Mesenchymal stem cell (in vitro differentiated cells and primary cell): ENCODE data around the gene ZC3H12A.
"Not testable (repeated sequence)": the region's sequence is repeated elsewhere in the genome, so short reads cannot be mapped to it uniquely, and the experiment has no call there.

Source experiments
- DNase-seq: peaks from one replicate; pipeline ENCODE4 v3.0.0-alpha.2; 2013
- H2AFZ ChIP-seq: one replicate; pipeline ENCODE4 v1.6.1; 2013; ENCODE audit warnings: low read depth, mild to moderate bottlenecking, control low read depth, inconsistent platforms, low read length, moderate library complexity
- H2AK5ac ChIP-seq: 2 replicates; pipeline ENCODE4 v1.6.1; 2013; ENCODE audit warnings: low read length, moderate library complexity, mild to moderate bottlenecking, inconsistent platforms; ENCODE audit not compliant: severe bottlenecking
- H2BK120ac ChIP-seq: one replicate; pipeline ENCODE4 v1.6.1; 2013; ENCODE audit warnings: low read depth, mild to moderate bottlenecking, inconsistent platforms, low read length, moderate library complexity
- H2BK12ac ChIP-seq, 2 experiments: one replicate each; pipeline ENCODE4 v1.6.1; 2013; ENCODE audit warnings: inconsistent platforms in 2 of 2, low read length in 2 of 2, mild to moderate bottlenecking in 2 of 2, moderate library complexity in 2 of 2, control low read depth in 1 of 2
- H2BK15ac ChIP-seq: one replicate; pipeline ENCODE4 v1.6.1; 2013; ENCODE audit warnings: mild to moderate bottlenecking, low read depth, inconsistent platforms; ENCODE audit not compliant: poor library complexity, severe bottlenecking
- H2BK5ac ChIP-seq: 2 replicates; pipeline ENCODE4 v1.6.1; 2013; ENCODE audit warnings: low read depth, mild to moderate bottlenecking, low read length, control low read depth, inconsistent platforms; ENCODE audit not compliant: poor library complexity, severe bottlenecking
- H3K14ac ChIP-seq, 2 experiments: one replicate each; pipeline ENCODE4 v1.6.1; 2013; ENCODE audit warnings: inconsistent platforms in 2 of 2, low read length in 2 of 2, control low read depth in 1 of 2, mild to moderate bottlenecking in 1 of 2, moderate library complexity in 1 of 2
- H3K18ac ChIP-seq, 2 experiments: one replicate each; pipeline ENCODE4 v1.6.1; 2013; ENCODE audit warnings: inconsistent platforms in 2 of 2, low read length in 2 of 2, control low read depth in 1 of 2, low read depth in 1 of 2, mild to moderate bottlenecking in 1 of 2
- H3K23ac ChIP-seq, 2 experiments: one replicate each; pipeline ENCODE4 v1.6.1; 2013; ENCODE audit warnings: inconsistent platforms in 2 of 2, low read length in 2 of 2, mild to moderate bottlenecking in 2 of 2, moderate library complexity in 2 of 2, control low read depth in 1 of 2
- H3K27ac ChIP-seq: 2 replicates; pipeline ENCODE4 v1.5.1; 2013; ENCODE audit warnings: mild to moderate bottlenecking, moderate library complexity, low read length, control low read depth, inconsistent platforms; ENCODE audit not compliant: poor library complexity, severe bottlenecking
- H3K27me3 ChIP-seq, 2 experiments: 2 replicates each; pipeline versions ENCODE4 v1.6.1 to v1.7.0; 2013; ENCODE audit warnings: low read length in 2 of 2, mild to moderate bottlenecking in 2 of 2, moderate library complexity in 2 of 2, control low read depth in 1 of 2, inconsistent platforms in 1 of 2; ENCODE audit not compliant: control insufficient read depth in 1 of 2, insufficient read depth in 1 of 2
- H3K36me3 ChIP-seq, 2 experiments: 2 replicates each; pipeline versions ENCODE4 v1.6.1 to v1.7.0; 2013; ENCODE audit warnings: low read length in 2 of 2, control low read depth in 1 of 2, inconsistent platforms in 1 of 2, low read depth in 1 of 2, mild to moderate bottlenecking in 1 of 2; ENCODE audit not compliant: insufficient read depth in 2 of 2, control insufficient read depth in 1 of 2
- H3K4ac ChIP-seq, 2 experiments: one replicate each; pipeline ENCODE4 v1.6.1; 2013; ENCODE audit warnings: inconsistent platforms in 2 of 2, low read length in 2 of 2, mild to moderate bottlenecking in 2 of 2, moderate library complexity in 2 of 2, control low read depth in 1 of 2, low read depth in 1 of 2
- H3K4me1 ChIP-seq: 2 replicates; pipeline ENCODE4 v1.6.1; 2013; ENCODE audit warnings: low read depth, low read length, control low read depth; ENCODE audit not compliant: control insufficient read depth, insufficient read depth
- H3K4me2 ChIP-seq: 2 replicates; pipeline ENCODE4 v1.6.1; 2013; ENCODE audit warnings: low read length, mild to moderate bottlenecking, inconsistent platforms; ENCODE audit not compliant: poor library complexity, severe bottlenecking
- H3K4me3 ChIP-seq, 2 experiments: 2 replicates each; pipeline versions ENCODE4 v1.5.1 to v1.7.0; 2013; ENCODE audit warnings: low read length in 2 of 2, mild to moderate bottlenecking in 2 of 2, control low read depth in 1 of 2, low read depth in 1 of 2; ENCODE audit not compliant: insufficient read depth in 1 of 2
- H3K79me1 ChIP-seq: replicated peaks from 2 replicates; pipeline ENCODE4 v1.6.1; 2013; ENCODE audit warnings: mild to moderate bottlenecking, control low read depth, low read length, inconsistent platforms; ENCODE audit not compliant: poor library complexity, severe bottlenecking
- H3K9ac ChIP-seq: 2 replicates; pipeline ENCODE4 v1.7.0; 2013; ENCODE audit warnings: mild to moderate bottlenecking, low read length, moderate library complexity
- H3K9me3 ChIP-seq: 2 replicates; pipeline ENCODE4 v1.7.0; 2013; ENCODE audit warnings: mild to moderate bottlenecking, low read length; ENCODE audit not compliant: control insufficient read depth
- H4K8ac ChIP-seq: one replicate; pipeline ENCODE4 v1.6.1; 2013; ENCODE audit warnings: inconsistent platforms, mild to moderate bottlenecking, low read length, moderate library complexity
- H4K91ac ChIP-seq: one replicate; pipeline ENCODE4 v1.6.1; 2013; ENCODE audit warnings: mild to moderate bottlenecking, low read length, inconsistent platforms
- WGBS: methylation state at CpG from one replicate; pipeline ENCODE4 v1.1.7; 2013; ENCODE audit warnings: mixed read lengths; 5-methylcytosine and 5-hydroxymethylcytosine counted together

ZC3H12A gene

DNA sequence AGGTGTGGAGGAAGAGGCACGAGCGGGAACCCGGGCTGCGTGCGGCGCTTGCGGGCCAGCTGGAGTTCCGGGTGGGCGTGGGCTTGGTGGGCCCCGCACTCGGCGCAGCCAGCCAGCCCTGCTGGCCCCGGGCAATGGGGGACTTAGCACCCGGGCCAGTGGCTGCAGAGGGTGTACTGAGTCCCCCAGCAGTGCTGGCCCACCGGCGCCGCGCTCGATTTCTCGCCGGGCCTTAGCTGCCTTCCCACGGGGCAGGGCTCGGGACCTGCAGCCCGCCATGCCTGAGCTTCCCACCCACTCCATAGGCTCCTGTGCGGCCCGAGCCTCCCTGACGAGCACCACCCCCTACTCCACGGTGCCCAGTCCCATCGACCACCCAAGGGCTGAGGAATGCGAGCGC, 43.9 kb downstream of the ZC3H12A start:
- H3K27me3 ChIP-seq, H3K4ac ChIP-seq, H2BK5ac ChIP-seq, H2BK12ac ChIP-seq, H3K18ac ChIP-seq, H3K9me3 ChIP-seq, H2BK15ac ChIP-seq, H3K4me1 ChIP-seq, H2AK5ac ChIP-seq, H3K9ac ChIP-seq, H2AFZ ChIP-seq, H3K36me3 ChIP-seq, H3K14ac ChIP-seq, H4K91ac ChIP-seq, H3K27ac ChIP-seq, H4K8ac ChIP-seq, H2BK120ac ChIP-seq, H3K4me3 ChIP-seq, H3K23ac ChIP-seq, H3K4me2 ChIP-seq, DNase-seq, H3K79me1 ChIP-seq: not testable (repeated sequence)
- no CpG with 5 or more reads among the region's 31 CpGs for WGBS

DNA sequence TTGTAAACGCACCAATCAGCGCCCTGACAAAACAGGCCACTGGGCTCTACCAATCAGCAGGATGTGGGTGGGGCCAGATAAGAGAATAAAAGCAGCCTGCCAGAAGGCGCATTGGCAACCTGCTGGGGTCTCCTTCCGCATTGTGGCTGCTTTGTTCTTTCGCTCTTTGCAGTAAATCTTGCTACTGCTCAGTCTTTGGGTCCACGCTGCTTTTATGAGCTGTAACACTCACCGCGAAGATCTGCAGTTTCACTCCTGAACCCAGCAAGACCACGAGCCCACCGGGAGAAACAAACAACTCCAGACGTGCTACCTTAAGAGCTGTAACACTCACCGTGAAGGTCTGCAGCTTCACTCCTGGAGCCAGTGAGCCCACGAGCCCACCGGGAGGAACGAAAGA, 44.5 kb downstream of the ZC3H12A start:
- not testable (repeated sequence) for H2AK5ac ChIP-seq, H3K9ac ChIP-seq

DNA sequence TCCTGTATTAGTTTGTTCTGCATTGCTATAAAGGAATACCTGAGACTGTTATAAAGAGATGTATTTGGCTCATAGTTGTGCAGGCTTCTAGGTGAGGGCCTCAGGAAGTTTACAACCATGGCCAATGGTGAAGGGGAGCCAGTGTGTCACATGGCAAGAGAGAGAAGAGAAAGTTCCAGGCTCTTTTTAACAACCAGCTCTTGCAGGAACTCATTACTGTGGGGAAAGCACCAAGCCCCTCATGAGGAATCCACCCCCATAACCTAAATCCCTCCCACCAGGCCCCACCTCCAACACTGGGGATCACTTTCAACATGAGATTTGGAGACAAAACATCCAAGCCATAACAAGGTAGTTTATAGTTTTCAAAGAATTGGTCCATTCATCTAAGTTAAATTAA, 45.2 kb downstream of the ZC3H12A start:
- no peak overlapping the region for H3K9ac ChIP-seq
- H4K8ac ChIP-seq, result no peak overlapping the region
- H2BK15ac ChIP-seq, result no peak overlapping the region
- no peak overlapping the region for H4K91ac ChIP-seq
- H2BK120ac ChIP-seq, result no peak overlapping the region
- H2BK12ac ChIP-seq, result no peak overlapping the region
- H3K79me1 ChIP-seq, result no peaks in the 10 kb centered on the region
- no peak overlapping the region for H3K18ac ChIP-seq
- no peaks in the 10 kb centered on the region for H3K27me3 ChIP-seq
- H3K23ac ChIP-seq, result no peak overlapping the region
- no peak overlapping the region for H3K14ac ChIP-seq
- H3K36me3 ChIP-seq, result no peaks in the 10 kb centered on the region
- no peak overlapping the region for H3K4ac ChIP-seq
- no peak overlapping the region for H2AFZ ChIP-seq
- no peak overlapping the region for H2BK5ac ChIP-seq
- no peak overlapping the region for H3K4me3 ChIP-seq
- no peaks in the 10 kb centered on the region for H3K9me3 ChIP-seq
- no peak overlapping the region for H3K4me2 ChIP-seq
- H3K4me1 ChIP-seq, result no peaks in the 10 kb centered on the region
- no peak overlapping the region for H3K27ac ChIP-seq
- DNase-seq, result no peak
- H2AK5ac ChIP-seq, result no peak overlapping the region

More for the DNA sequence above, 44.5 kb downstream of the ZC3H12A start:
- H3K4me1 ChIP-seq, H3K4me3 ChIP-seq, H2AFZ ChIP-seq, H3K9me3 ChIP-seq, H2BK15ac ChIP-seq, H2BK120ac ChIP-seq, DNase-seq, H3K14ac ChIP-seq, H2BK5ac ChIP-seq, H3K27me3 ChIP-seq, H3K4me2 ChIP-seq, H4K91ac ChIP-seq, H3K79me1 ChIP-seq, H3K36me3 ChIP-seq, H3K4ac ChIP-seq, H3K18ac ChIP-seq, H3K23ac ChIP-seq, H3K27ac ChIP-seq, H2BK12ac ChIP-seq, H4K8ac ChIP-seq: not testable (repeated sequence)
- 75% methylated on average over 15 of the region's 15 CpGs for WGBS

DNA sequence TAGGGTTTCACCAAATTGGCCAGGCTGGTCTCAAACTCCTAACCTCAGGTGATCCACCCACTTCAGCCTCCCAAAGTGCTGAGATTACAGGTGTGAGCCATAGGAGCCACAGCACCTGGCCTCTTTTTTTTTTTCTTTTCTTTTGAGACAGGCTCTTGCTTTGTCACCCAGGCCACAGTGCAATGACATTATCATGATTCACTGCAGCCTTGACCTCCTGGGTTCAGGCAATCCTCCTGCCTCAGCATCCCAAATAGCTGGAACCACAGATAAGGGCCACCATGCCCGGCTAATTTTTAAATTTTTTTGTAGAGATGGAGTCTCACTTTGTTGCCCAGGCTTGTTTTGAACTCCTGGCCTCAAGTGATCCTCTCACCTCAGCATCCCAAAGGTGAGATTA, 55.5 kb downstream of the ZC3H12A start:
- H2BK120ac ChIP-seq, H4K8ac ChIP-seq, H3K18ac ChIP-seq, H3K27ac ChIP-seq, H3K36me3 ChIP-seq, H3K4me3 ChIP-seq, H2BK5ac ChIP-seq, H2BK15ac ChIP-seq, H3K27me3 ChIP-seq, H3K79me1 ChIP-seq, H2BK12ac ChIP-seq, H4K91ac ChIP-seq, H3K9me3 ChIP-seq, H3K4ac ChIP-seq, H2AK5ac ChIP-seq, H3K23ac ChIP-seq, H3K14ac ChIP-seq, H3K4me2 ChIP-seq, H2AFZ ChIP-seq, H3K4me1 ChIP-seq, H3K9ac ChIP-seq, DNase-seq: not testable (repeated sequence)
- 100% methylated on average over 1 of the region's 1 CpG for WGBS
